HG03108 (cell line): ENCODE measurements around the gene BTG2.

Experiments
- ATAC-seq: cut with Tn5 transposase; IDR thresholded peaks from one replicate; pipeline ENCODE4 v1.9.1; 2021; ENCODE audit warnings: moderate library complexity; ENCODE audit not compliant: unreplicated experiment

Gene BTG2

DNA sequence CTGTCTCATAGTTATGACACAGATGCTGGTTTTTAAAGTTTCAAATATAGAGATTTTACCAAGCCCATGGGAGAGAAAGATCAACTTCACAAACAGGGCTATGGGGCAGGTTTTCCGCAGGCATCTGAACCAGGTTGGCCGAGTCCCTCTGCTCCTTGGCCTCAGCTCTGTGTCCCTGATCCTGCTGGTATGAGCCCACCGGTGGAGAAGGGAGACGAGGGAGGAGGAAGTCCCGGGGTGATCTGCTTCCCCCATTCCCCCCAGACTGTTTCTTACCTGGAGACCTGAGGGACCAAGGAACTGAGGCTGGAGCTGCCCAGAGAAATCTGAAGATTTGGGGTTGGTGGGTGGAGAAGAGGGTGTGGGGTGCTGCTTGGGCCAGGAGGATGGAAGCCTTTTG lies 28.9 kb upstream of the BTG2 start:
- ATAC-seq = no peak

DNA sequence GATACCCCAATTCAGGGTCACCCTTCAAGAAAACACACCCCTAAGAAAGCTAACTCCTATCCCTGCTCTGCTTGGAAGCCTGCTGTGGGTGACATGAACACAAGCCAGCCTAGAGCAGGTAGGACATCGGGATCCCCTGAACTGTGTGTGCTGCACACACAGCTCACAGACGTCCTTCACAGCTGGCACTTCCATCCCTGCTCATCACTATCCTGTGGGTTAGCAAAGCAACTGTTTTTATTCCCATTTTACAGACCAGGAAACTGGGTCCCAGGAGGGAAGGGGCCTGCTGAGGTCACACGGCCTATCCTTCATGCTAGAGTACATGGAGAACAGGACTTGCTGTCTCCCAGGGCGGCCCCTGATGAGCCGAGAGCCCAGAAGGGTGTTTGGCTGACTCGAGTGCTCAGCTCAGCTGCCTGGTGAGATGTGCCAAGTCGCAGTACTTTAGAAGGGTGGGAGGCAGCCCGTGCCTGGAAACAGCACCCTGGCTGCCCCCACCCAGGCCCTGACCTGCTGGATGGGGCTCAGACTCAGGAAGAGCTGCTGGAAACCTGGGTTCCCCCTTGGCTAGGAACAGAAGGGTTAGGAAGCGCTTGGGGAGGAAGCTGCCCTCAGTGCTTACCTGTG lies 28.3 kb upstream of the BTG2 start:
- no peak for ATAC-seq

- no peak for ATAC-seq
Observed at GRCh38 chr1:203278082-203278884, 27.0 kb upstream of the BTG2 start.

DNA sequence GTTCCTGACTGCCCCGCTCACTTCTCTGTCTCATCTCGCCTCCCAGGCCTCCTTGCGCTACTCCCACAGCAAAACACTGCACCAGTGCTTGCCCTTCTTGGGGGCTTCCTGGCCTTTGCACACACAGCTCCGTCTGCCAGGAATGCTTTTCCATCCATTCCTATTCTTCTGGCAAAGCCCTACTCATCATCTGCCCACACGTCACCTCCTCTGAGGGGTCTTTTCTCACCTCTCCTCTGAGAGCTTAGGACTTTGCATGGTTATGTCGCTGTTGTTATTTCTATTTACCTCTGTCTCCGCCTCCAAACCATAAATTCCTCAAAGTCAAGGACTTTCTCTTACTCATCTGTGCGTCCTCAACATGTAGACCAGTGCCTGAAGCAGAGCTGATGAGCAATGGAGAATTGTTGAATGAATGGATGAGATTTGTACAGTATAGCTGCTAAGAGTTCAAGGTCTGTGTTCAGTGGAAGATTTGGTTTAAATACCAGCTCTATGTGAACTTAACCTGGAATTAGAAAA lies 26.4 kb upstream of the BTG2 start:
- ATAC-seq = no peak

DNA sequence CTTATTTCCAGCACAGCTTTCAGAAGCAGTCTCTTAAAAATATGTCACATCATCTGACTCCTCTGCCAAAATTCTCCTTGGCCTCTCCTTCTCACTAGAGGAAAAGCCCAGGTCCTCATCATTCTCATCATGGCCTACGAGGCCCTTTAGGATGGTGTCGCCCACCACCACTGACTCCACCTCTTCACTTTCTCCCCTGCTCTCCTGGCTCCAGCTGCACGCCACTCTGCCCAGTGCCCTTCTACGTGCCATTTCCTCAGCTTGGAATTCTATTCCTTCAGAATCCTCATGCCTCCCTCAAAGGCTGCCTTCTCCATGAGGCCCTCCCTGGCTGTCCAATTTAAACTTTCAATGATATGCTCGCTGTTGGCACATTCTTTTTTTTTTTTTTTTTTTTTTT lies 25.3 kb upstream of the BTG2 start:
- ATAC-seq = no peak

DNA sequence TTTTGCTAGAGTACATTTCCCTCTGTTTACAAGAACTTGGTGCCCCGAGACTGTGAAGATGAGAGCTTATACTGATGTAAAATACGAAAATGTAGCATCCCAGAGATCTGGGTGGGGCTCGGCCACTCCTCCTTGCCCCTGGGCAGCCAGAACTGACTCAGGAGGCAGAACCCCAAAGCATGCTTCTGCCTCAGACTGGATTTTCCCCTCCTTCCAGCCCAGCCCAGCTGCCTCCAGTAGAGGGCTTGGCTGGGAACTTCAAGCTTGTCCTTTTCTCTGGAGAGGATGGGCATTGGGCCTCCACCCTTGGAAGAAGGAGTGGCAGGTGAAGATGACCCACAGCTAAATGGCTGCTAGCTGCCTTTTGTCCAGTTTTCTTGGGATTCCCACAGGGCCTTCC lies 24.3 kb upstream of the BTG2 start:
- no peak for ATAC-seq

DNA sequence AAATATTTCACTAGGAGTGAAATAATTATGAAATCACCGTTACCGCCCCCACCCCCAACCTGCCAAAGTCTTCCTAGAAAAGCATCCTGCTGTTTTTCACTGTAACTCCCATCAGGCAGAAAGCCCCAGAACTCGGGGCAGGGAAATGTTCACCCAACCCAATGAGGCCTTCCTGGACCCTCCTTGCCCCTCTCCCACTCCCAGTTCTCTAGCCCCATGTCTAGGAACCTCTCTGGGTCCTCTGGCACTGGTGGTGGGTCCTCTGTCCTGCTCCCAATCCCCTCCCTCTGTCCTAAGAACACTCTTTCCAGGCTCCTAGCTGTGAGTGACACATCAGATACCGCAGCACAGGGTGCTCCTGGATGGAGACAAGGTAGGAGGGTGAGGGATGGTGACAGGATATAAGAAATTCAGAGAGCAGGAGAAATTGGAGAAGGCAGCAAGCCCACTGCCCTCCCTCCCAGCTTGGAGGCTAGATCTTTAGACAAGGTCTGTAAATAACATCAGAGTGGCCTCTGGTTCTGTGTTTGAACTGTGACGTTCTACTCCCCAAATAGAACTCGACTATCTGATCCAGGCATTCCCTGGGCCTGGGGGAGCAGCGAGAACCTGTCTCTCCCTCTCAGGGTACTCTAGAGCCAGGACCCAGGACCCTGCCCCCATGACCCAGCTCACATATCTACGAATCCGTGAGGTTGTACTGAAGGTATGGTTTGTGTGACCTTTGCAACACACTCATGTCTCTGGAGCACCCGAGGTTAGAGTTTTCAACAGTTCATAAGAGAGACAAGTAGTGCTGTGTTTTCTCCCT lies 23.3 kb upstream of the BTG2 start:
- no peak for ATAC-seq

- no peak for ATAC-seq
Observed at GRCh38 chr1:203282720-203283542, 22.4 kb upstream of the BTG2 start.

- no peak for ATAC-seq
Observed at GRCh38 chr1:203283597-203283996, 21.7 kb upstream of the BTG2 start.

DNA sequence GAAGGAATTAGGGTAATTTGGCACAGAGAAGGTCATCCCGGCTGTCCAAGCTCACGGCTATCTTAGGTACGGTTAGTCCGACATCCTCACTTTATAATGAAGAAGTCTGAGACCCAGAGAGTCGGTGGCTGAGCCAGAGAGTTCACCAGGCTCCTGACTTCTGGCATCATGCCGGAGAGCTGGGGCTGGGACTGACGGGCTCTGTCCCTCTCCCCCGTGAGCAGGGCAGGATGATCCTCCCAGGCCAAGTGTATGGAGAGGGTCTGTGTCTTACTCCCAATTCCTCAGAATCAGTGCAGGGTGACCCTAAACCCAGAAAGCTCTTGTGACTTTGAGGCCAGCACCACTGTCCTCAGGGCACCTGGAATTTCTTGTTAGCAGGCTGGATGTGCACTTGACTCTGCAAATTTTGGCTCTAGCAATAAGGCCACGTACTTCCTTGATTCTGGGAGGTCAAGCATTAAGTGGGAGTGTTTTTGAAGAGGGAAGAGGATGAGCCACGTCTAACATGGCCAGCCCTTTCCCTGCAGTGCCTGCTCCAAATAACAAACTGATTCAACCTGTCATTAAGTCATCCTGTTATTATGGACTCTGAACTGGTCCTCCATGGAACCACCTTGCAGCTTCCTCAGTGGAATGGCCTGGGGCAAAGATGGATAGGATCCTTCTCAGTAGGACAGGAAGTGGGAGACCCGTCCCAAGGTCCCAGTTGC lies 20.8 kb upstream of the BTG2 start:
- ATAC-seq = no peak

DNA sequence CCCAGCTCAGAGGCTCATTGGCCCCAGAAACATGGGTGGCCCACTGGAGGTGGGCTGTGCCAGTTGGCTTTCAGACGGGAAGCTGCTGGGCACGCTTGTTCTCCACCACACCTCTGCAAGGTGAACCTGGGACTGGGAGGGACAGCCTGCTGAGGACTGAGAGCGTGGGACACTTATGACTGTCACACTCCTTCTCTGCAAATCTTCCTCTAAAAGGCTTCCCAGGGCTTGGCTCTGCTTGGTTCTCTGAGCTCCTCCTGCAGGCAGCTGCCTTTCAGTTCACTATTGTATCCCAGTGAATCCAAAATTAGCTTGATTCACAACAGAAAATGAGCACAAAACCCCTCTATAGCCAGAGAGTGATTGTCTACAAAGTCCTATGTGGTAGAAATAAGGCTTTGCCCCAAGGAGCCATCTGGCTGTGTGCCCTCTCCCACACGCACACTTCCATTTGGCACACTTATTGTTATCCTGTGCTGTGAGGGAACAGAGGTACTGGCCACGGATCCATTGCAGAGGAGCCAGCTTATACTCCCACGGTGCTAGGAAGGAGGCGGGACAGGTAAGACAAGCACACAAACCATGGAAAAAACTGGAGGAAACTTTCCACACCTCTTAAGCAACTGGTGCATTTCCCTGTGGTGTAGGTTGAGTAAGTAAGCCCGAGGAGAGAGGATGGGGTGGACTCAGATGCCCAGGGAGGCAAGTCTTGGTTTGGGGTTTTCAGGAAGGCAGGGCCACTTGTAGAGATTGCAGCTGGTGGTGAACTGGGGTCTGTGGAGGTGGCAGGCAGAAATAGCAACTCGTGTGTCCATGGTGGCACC lies 18.9 kb upstream of the BTG2 start:
- no peak for ATAC-seq

DNA sequence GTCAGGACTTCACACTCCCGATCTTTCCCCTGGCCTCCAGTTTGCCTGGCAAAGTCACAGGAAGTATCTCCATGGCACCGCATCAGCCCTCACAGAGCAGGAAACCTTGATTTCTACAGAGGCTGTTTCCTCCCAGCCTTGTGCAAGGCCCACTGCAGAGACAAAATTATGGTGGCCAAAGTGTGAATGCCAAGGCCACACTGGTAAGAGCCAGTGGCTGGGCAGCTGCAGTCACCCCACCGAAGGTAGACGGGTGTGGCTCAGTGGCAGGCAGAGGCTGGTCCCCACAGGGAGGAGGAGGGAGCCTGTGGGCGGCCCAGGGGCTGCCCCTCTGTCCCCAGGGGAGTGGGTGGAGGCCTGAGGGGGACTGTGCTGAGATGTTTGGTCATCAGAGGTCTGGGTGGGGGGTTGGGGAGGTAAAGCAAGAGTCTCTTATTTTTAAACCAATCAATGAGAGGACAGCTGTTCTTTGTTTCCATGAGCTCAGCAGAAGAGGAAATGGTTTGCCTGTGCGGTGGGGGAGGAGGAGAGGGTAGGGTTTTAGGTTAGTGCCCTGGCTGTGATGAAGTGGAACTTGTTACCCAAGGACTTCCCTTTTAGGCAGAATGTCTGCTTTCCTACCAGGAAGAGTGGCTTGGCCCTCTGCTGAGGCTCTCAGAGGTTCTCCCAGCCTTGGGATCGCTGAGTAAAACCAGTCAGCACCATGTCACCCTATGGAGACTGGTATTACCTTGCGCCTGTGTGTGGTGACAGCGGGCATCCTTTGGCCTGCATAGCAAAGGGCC lies 18.0 kb upstream of the BTG2 start:
- peak; percentile 47 for ATAC-seq

DNA sequence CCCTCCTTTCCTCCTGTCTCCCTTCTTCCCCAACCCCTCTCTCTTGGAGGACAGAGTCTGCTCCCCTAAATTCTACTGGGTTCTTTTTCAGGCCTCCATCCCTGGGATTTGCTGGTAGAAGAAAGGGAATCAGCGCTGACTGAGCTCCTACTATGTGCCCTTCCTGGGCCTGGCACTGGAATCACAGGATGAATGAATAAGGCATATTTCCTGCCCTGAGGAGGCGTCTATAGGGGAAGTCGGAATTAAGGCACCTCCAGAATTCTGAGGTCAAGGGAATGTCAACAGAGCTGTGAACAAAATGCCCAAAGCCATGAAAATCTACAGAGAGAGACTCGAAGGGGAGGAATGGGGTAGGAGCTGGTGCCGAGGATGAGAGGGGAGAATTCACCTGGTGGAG lies 17.4 kb upstream of the BTG2 start:
- ATAC-seq = no peak

GRCh38 chr1:203288400-203288799 lies 16.9 kb upstream of the BTG2 start:
- ATAC-seq = no peak

DNA sequence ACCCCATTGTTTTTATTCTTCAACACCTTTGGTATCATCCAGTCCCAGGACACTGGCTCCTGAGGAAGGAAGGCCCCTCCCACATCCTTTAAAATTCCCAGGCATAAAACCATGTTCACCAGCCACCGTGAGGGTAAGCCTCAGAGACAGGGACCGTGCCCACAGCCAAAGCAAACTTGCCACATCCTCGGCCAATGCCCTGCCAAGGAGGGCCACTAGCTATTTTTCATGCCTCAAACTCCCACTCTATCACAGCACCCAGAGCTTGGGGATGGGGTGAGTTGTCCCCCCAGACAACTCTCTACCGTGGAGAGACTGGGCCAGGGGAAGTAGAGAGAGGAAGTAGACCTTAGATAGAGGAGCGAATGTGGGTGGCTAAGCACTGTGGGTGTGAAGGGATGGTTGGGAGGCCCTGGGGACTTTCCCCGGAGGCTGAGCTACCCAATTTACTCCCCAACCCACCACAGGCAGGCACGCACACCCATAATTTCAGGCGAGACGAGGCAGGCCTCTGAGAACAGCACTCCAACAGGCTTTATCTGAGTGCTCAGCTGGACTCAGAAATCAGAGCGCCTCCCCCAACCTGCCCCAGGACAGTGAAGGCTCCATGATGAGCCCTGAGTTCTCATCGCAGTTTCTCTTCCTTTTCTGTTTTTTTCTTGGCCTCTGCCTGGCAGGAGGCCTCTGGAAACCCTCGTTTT lies 15.9 kb upstream of the BTG2 start:
- ATAC-seq = peak; percentile 47

GRCh38 chr1:203289982-203290260 lies 15.4 kb upstream of the BTG2 start:
- ATAC-seq = no peak

DNA sequence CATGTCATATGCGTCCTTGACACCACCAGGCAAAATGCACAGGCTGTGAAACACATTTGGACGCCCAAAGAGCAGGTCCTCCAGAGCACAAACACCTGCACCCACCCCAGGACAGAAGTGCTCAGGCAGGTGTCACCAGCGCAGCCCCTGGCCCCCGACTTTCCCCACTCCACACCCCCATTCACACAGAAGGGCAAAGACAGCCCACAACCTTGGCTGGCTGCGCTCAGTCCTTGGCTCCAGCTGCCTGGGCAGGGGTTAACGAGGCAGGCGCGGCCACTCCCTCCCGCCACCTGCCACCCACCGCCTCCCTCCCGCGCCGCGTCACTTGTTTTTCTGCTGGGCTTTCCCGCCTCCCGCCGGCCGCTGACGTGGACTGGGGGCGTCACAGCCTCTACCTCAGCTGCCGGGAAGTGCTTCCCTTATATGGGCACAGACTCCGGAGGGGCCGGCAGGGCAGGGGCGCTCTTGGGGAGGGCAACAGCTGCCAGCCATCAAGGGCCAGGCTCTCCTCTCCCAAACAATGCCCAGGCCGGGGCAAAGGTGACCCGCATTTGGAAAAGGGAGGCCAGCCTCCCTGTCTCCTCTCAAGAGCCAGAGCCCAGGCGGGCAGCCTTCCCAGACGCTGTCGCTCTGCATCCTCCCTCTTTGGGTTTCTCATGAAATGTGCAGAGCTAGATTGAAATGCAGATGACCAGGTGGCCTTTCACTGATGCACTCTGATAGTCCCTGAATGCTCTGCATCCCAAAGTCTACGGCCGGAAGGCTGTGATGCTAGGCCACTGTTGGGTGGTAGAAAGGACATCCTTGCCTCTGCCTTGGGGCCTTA lies 14.8 kb upstream of the BTG2 start:
- ATAC-seq = peak; percentile 30
